ENCODE data around the gene HTATSF1.

HTATSF1 gene

GRCh38 chrX:136497556-136498052 lies at the start of gene HTATSF1:
Gene HTATSF1, plus strand, starts transcription at chrX:136497592. Its CDS starts 93 bp downstream, at chrX:136497685.
- TF ChIP-seq GATA2 (IDR thresholded peaks at IDR 0.05; ENCODE audit: low read depth, low read length), result no peak

GRCh38 chrX:136447968-136448367 lies 49.4 kb upstream of the HTATSF1 start:
- TF ChIP-seq GATA2 (IDR thresholded peaks at IDR 0.05; ENCODE audit: low read depth, low read length) (no peak), GATA3 (IDR thresholded peaks at IDR 0.05; ENCODE audit: low read depth, low read length) (no peak)

DNA sequence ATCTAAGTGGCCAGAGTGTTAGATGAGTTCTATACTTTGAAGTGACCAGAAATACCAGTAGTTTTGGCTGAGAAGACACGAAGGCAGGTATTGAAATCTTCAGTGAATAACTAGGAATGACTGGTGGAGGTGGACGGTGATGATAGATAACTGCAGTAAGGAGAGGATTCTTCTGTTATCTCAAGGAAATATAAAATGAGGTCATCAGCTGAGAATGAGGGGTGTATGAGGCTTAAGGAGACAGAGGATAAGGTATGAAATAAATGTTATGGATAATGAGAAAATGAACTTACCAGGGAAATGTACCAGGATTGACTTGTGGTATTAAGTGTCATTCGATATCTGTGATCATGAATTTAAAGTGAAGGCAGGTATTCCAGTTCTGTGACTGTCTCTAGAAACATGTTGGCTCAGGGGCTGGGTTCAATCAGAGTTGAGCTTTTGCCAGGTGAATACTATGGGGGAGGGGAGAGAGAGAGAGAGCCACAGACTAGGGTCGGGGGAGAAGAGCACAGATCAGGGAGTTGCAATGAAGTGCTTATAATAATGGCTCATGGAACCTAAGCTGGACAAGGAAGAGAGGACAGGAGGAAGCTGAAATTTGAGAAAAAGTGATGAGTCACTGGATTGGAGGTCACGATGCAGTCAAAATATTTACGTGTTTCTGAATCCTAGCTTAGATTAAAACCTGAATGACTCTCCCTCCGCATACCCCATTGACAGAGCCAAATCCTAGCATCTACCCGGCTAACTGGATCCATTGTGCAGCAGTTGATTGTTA lies 47.2 kb upstream of the HTATSF1 start:
- TF ChIP-seq GATA3 (IDR thresholded peaks at IDR 0.05; ENCODE audit: low read depth, low read length), result no peak
- TF ChIP-seq GATA2 (IDR thresholded peaks at IDR 0.05; ENCODE audit: low read depth, low read length), result no peak

DNA sequence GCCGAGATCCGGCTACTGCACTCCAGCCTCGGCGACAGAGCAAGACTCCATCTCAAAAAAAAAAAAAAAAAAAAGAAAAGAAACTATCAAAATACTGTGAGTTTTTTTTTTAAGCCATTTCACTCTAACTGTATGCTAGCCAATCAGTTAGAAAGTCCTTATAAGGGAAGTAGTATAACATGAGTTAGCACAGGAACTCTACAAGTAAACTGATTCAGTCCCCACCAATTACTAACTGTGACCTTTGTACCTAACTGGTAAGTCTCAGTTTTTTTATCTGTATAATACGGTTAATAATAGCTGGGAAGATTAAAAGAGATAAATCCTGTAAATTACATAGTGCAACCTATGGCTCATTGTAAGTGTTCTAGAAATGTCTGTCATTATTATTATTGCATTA lies 44.8 kb upstream of the HTATSF1 start:
- TF ChIP-seq GATA2 (IDR thresholded peaks at IDR 0.05; ENCODE audit: low read depth, low read length), result no peak
- TF ChIP-seq GATA3 (IDR thresholded peaks at IDR 0.05; ENCODE audit: low read depth, low read length), result no peak

GRCh38 chrX:136453114-136453513 lies 44.3 kb upstream of the HTATSF1 start:
- no peak for TF ChIP-seq GATA2 (IDR thresholded peaks at IDR 0.05; ENCODE audit: low read depth, low read length)
- no peak for TF ChIP-seq GATA3 (IDR thresholded peaks at IDR 0.05; ENCODE audit: low read depth, low read length)

DNA sequence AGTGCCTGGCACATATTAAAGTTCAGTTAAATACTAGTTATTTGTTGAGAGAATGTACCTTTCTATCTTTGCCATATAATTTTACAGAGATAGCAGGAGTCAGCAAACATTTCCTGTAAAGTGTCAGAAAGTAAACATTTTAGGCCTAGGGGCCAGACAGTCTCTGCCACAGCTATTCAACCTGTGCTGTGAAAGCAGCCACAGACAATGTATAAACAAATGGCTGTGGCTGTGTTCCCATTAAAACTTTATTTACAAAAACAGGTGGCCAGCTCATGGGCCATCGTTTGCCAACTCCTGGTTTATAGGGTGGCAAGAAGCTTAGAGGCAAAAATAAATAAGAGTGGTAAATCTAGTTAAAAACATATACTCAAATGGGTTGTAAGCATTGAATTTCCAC lies 43.6 kb upstream of the HTATSF1 start:
- TF ChIP-seq GATA2 (IDR thresholded peaks at IDR 0.05; ENCODE audit: low read depth, low read length), result no peak
- TF ChIP-seq GATA3 (IDR thresholded peaks at IDR 0.05; ENCODE audit: low read depth, low read length), result no peak

GRCh38 chrX:136456133-136456532 lies 41.3 kb upstream of the HTATSF1 start:
- TF ChIP-seq GATA3 (IDR thresholded peaks at IDR 0.05; ENCODE audit: low read depth, low read length), result no peak
- TF ChIP-seq GATA2 (IDR thresholded peaks at IDR 0.05; ENCODE audit: low read depth, low read length), result no peak

GRCh38 chrX:136457303-136457917 lies 40.0 kb upstream of the HTATSF1 start:
- TF ChIP-seq GATA3 (IDR thresholded peaks at IDR 0.05; ENCODE audit: low read depth, low read length) (no peak), GATA2 (IDR thresholded peaks at IDR 0.05; ENCODE audit: low read depth, low read length) (no peak)

DNA sequence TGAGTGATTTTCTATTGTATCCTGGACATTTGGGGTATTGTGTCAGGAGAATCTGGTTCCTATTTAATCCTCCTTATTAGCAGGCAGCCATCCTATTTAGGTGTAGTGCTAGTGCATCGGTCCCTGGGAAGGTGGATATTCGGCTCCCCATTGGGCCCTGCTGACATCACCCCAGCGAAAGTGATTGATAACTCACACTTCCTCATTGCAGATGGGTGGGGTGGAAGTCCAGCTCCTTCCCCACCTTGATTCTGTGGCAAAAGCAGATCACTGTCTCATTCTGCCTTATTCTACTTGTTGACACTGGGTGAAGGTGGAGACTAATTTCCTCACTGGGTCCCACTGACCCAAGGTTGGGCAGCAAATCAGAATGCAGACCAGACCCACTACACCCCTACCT lies 32.8 kb upstream of the HTATSF1 start:
- TF ChIP-seq GATA3 (IDR thresholded peaks at IDR 0.05; ENCODE audit: low read depth, low read length) (no peak), GATA2 (IDR thresholded peaks at IDR 0.05; ENCODE audit: low read depth, low read length) (no peak)

- no peak for TF ChIP-seq GATA2 (IDR thresholded peaks at IDR 0.05; ENCODE audit: low read depth, low read length)
- no peak for TF ChIP-seq GATA3 (IDR thresholded peaks at IDR 0.05; ENCODE audit: low read depth, low read length)
Observed at GRCh38 chrX:136467303-136467702, 30.1 kb upstream of the HTATSF1 start.

- no peak for TF ChIP-seq GATA3 (IDR thresholded peaks at IDR 0.05; ENCODE audit: low read depth, low read length)
- TF ChIP-seq GATA2 (IDR thresholded peaks at IDR 0.05; ENCODE audit: low read depth, low read length), result no peak
Observed at GRCh38 chrX:136468391-136469103, 28.8 kb upstream of the HTATSF1 start.

DNA sequence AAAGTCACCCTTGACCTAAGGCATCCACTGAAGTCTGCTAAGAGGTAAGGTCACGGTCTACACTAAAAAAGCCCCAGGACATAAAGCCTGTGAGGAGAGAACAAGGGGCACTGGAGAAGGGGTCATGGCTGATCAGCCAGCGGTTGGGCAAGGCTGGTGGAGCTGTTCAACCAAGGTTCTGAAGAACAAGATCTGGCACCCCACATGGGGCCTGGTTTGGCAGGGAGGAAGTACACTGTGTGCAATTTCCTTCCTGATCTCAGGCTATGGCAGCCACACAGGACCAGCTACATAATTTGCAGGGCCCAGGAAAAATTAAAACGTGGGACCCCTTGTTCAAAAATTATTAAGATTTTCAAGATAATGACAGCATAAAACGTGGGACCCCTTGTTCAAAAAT lies 23.7 kb upstream of the HTATSF1 start:
- TF ChIP-seq GATA3 (IDR thresholded peaks at IDR 0.05; ENCODE audit: low read depth, low read length) (no peak), GATA2 (IDR thresholded peaks at IDR 0.05; ENCODE audit: low read depth, low read length) (no peak)

GRCh38 chrX:136475236-136475635 lies 22.2 kb upstream of the HTATSF1 start:
- TF ChIP-seq GATA3 (IDR thresholded peaks at IDR 0.05; ENCODE audit: low read depth, low read length) (no peak), GATA2 (IDR thresholded peaks at IDR 0.05; ENCODE audit: low read depth, low read length) (no peak)

DNA sequence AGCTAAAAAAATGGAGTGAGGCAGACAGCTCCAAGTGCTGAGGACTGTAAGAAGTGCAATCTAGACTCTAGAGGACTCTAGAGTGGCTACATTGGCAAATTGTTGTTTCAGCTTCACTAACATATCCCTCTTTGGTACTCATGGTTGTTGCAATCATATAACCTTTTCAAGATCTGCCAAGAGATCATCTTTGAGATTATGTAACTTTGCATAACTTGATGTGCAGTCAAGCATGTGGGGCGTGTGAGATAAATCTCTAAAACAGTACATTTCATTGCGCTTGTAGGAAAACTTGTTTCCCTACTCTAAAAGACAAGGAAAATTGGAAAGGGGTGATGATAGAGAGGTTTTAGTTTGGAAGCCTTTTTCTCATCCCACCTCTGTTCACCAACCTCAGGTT lies 20.9 kb upstream of the HTATSF1 start:
- TF ChIP-seq GATA2 (IDR thresholded peaks at IDR 0.05; ENCODE audit: low read depth, low read length) (no peak), GATA3 (IDR thresholded peaks at IDR 0.05; ENCODE audit: low read depth, low read length) (no peak)
